Placental pericyte (primary cell): ENCODE data around the gene AGGF1. TPM values are rescaled to one million over a fixed set of nuclear protein-coding genes. Genes with fewer than 3 reads are reported as not detected.
A peak's percentile ranks its signal among the peaks of the same experiment; 100 is the strongest.

ENCODE experiments used
- small RNA-seq: library from RNA; depleted of rRNA; stranded (forward); fragments of <200 nt; gene quantifications from one replicate; pipeline ENCODE3, GENCODE V24; 2012; ENCODE audit warnings: low replicate concordance
- total RNA-seq: library from RNA; depleted of rRNA; stranded (reverse); fragments of >200 nt; gene quantifications from 2 replicates; pipeline ENCODE4 v1.2.3, GENCODE V29; 2012

AGGF1 gene
- 18.6 and 23.5 TPM in 2 replicates for total RNA-seq

GRCh38 chr5:77030097-77031071 lies at the start of gene AGGF1:
Gene AGGF1, plus strand, starts transcription at chr5:77030404. Its CDS starts 363 bp downstream, at chr5:77030767.

GRCh38 chr5:77086689-77087483 lies 56.7 kb downstream of the AGGF1 start, which contains the start of gene ZBED3:
Gene ZBED3, minus strand, starts transcription at chr5:77087285. Its CDS starts 9,407 bp downstream, at chr5:77077878.

Small RNA genes within 50 kb of the gene (small RNA-seq; reads per million reads assigned to genes)
- 9.1 reads per million, percentile 93 among the genes with 10 or more reads in this experiment for gene SNORA47

Other genes starting within 250 kb of the AGGF1 start
- 86.4 and 209 TPM in 2 replicates for gene F2RL1, start 211.4 kb upstream of the AGGF1 start, total RNA-seq
- 0.14 and 0.66 TPM in 2 replicates for gene S100Z, start 180.4 kb upstream of the AGGF1 start, total RNA-seq
- 1.0 TPM in 1 of 2 replicates, not detected in the other for gene CRHBP, start 77.4 kb upstream of the AGGF1 start, total RNA-seq
- 0.29 and 0.44 TPM in 2 replicates for gene ZBED3, start 56.9 kb downstream of the AGGF1 start, total RNA-seq
- under 0.01 and 0.14 TPM in 2 replicates for gene PDE8B, start 180.3 kb downstream of the AGGF1 start, total RNA-seq